GM21786 (cell line): Measurements from ENCODE around the gene CDIPT.
"Not testable (repeated sequence)": the region's sequence is repeated elsewhere in the genome, so short reads cannot be mapped to it uniquely, and the experiment has no call there.

ENCODE experiments used
- ATAC-seq: cut with Tn5 transposase; IDR thresholded peaks from one replicate; pipeline ENCODE4 v1.9.1; 2021; ENCODE audit not compliant: unreplicated experiment

CDIPT gene

GRCh38 chr16:29862884-29863668 is at the start of gene CDIPT:
Gene CDIPT (minus strand): TSS chr16:29863226. CDS start chr16:29862857, 369 bp downstream.
- peak; percentile 90 for ATAC-seq

DNA sequence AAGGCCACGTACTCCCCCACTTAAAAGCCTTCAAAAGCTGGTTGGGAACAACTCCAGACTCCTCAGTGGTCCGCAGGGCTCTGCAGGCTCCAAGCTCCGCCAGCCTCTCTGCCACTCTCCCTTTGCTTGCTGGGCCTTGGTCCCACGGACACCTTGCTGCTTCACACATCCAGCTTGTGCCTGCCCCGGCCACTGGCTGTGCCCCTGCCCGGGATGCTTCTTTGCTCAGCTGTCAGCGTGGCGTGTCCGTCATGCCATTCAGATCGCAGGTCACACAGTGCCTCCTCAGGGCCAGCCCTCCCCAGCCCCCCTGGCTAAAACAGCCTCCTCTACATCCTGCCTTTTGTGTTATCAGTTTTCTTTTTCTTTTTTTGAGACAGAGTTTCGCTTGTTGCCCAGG is 49.1 kb upstream of the CDIPT start:
- ATAC-seq: no peak

DNA sequence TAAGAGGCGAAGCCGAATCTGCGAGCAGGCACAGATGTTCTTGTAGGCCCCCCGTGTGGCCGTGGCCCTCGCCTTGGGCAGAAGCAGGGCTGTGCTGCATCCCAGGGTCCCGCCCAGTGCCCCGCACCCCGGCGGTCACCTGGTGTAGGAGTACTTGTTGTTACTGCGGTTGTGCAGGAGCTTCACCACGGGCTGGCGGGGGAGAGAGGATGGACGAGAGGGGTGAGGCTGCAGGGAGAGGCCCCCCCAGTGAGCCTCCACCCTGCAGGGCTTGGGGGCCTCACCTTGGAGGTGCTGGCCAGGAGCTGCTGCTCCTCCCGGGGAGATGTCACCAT is 48.6 kb upstream of the CDIPT start:
- no peak for ATAC-seq

DNA sequence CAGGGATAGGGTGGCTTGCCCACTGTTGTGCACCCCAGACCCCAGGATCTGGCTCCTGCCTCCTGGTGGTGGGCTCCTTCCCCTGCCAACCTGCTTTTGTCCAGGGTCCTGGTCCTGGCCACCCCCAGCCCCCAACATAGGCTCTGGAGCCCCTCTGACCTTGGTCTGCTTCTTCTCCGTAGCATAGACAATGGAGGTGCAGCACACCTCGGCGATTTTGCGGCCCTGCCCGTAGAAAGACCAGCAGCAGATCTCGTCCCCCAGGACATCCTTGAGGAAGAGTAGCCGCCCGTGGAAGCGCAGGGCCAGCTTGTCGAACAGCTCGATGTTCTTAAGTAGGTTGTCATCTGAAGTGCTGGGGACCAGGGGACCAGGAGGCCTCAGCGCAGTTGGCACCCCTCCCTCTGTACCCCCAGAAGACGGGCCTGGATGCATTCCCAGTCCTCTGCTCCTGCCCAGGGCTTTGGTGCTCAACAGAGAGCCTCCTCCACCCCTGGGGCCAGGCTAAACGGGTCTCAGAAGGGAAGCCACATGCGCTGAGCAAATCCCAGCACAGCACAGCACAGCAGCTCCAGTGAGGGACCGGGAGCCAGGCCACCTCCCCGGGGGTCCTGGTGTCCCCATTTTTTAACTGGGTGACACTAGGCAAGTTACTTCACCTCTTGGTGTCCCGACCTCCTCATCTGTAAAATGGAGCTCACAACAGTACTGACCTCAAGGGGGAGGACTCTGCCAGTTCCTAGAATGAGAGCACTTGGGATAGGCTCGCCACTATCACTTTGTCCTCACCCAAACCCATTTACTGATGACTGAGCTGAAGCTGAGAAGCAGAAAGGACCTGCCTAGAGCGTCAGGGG is 48.0 kb upstream of the CDIPT start:
- no peak for ATAC-seq

GRCh38 chr16:29909851-29910250 is 46.8 kb upstream of the CDIPT start:
- not testable (repeated sequence) for ATAC-seq

DNA sequence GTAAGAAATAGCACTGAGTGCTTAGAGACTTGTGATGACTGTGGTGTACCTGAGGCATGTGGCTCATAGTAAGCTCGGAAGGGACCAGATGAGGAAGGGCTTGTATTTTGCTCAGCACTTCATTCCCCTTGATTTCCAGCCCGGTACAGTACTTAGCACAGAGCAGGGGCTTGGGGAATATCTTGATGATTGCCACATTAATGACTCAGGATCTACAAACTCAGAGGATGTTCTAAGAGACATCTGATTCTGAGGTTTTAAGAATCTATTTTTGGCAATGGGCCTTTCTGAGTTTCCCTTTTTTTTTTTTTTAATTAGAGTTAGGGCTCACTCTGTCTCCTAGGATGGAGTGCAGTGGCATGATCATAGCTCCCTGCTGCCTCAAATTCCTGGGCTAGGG is 46.4 kb upstream of the CDIPT start:
- ATAC-seq: no peak

- ATAC-seq: no peak
These were observed 45.7 kb upstream of the CDIPT start for GRCh38 chr16:29908719-29909220.

- ATAC-seq: no peak
These were observed 44.9 kb upstream of the CDIPT start for GRCh38 chr16:29907973-29908372.

- ATAC-seq: no peak
These were observed 43.7 kb upstream of the CDIPT start for GRCh38 chr16:29906520-29907244.

DNA sequence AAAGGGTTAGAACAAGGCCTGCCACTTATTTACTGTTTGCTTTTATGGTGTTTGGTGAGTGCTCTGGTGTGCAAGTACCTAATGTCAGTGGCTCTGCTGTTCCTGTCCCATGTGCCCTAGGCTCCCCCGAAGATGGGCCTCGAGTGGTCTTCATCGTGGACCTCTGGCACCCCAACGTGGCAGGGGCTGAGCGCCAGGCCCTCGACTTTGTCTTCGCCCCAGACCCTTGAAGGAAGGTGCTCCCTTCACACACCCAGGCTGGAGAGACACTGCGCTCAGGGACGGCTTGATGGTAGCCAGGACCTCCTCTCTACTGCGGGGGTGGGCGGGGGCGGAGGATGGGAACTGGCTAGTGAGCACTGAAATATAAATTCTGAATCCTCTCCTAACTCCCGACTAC is 42.6 kb upstream of the CDIPT start:
- ATAC-seq: no peak

DNA sequence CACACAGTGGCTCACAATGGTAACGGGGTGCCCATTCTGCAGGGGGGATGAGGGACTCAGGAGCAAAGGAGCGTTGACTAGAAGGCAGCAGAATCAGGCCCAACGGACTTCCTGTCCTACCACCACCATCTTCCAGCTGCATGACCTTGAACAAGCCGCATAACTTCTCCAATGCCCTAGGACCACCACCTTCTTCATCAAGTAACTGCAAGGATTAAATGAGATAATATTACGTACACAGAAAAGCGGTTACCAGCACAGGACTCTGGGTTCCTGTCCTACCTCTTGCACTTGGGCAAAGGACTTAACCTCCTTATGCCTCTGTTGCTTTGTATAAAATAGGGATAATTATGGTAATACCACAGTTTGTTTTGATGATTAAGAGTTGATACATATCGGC is 41.9 kb upstream of the CDIPT start:
- no peak for ATAC-seq

DNA sequence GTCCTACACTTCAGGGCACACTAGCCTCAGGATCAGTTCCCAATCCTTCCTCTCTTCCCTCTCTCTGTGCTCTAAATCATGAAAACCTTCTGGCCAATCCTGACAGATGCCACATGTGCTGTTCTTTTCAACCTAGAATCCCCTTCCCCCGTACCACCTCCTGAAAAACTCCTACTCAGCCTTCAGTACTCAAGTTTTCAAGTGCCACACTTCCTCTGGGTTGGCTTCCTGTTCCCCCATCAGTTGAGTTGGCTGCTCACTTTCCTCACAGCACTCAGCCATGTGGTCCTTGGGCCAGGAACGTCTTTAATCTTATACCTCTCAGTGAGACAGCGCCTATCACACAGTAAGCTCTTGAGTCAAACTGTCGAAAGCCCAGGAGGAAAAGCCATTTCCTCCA is 40.6 kb upstream of the CDIPT start:
- no peak for ATAC-seq

GRCh38 chr16:29901607-29901945 is 38.5 kb upstream of the CDIPT start:
- no peak for ATAC-seq

GRCh38 chr16:29900888-29901606 is 38.0 kb upstream of the CDIPT start:
- ATAC-seq: no peak

DNA sequence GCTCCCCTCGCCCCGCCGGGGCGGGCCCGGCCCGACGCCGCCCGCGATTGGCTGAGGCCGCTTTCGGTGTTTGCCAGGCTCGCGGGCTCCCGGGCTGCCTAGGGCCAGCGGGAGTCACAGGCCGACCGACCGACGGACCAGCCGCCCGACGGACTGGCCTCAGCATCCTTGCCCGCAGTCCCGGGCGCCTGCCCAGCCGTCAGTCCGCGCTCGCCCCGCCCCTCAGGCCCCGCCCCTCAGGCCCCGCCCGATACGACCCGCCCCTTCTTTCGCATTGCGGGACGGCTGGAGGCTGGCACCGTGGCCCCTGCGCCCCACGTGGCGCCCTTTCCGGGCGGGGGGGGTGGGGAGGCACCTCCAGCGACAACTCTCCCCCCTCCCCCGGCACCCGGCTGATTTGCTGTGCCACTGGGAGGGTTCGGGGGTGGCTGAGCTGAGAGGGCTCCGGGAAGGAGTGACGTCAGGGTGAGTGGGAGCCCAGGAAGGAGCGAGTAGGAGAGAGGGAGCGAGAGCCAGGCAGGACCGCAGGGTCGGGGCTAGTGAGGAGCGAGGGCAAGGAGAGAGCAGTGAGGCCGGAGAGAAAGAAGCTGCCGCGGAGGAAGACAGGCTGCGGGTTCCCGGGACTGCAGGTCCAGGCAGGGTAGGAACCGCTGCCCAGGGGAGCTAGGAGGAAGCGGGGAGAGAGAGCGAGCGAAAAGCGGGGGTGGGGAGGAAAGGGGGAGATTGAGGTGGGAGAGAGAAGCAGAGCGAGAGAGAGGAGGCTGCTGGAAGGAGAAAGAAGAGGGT is 37.3 kb upstream of the CDIPT start, which contains the start of gene ASPHD1:
Gene ASPHD1, plus strand, starts transcription at position 387 of the 786 bp plus-strand sequence. CDS start 484 bp downstream, outside the sequence.
- no peak for ATAC-seq

GRCh38 chr16:29899516-29900101 is 36.6 kb upstream of the CDIPT start, which contains the start of gene SEZ6L2:
Gene SEZ6L2 (minus strand): TSS chr16:29899550. CDS start chr16:29899019, 531 bp downstream.
- ATAC-seq: no peak

GRCh38 chr16:29898804-29899515 is 35.9 kb upstream of the CDIPT start:
- ATAC-seq: no peak

DNA sequence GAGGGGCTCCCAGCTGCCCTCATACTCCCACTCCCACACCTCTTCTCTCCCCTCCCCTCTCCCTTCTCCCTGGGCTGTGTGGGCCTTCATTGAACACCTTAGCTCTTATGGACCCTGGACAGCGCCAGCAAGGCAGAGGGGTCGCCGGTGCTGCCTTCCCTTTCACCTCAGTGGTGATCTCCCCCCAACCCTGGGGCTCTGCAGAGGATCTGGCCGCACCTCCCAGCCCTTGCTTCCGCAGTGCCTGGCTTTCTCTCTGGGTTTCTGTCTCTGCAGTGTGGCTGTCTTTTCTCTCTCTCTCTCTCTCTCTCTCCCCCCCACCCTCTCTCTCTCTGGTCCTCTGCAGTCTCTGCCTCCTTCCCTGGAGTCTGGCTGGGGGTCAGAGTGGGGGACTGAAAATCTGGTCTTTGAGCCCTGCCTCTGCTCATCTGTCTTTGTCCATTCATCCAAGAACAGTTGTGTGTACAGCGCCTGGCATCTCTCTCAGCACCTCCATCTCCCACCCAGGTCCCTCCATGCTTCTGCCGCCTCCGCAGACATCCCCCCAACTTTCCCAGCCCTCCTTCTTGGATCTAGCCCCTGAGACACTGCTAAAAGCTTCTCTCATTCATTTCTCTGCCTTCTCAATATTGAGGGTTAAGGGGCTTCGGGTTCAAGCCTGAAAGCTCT is 35.2 kb upstream of the CDIPT start:
- ATAC-seq: no peak
